SU-DHL-6 (cell line): Measurements from ENCODE around the gene AEBP1.

Source experiments
- H2AFZ ChIP-seq: fragments of 200-600 bp; sonication (generic); 2 replicates; pipeline ENCODE4 v1.6.1; 2014; ENCODE audit warnings: low read depth, mild to moderate bottlenecking, moderate library complexity, mixed read lengths, antibody characterized with exemption, low read length; ENCODE audit not compliant: severe bottlenecking
- H3F3A ChIP-seq: fragments of 200-600 bp; shearing (Covaris generic); 2 replicates; pipeline ENCODE4 v1.6.0; 2016; ENCODE audit warnings: antibody characterized with exemption, mild to moderate bottlenecking; ENCODE audit not compliant: insufficient read depth
- H3K27ac ChIP-seq: fragments of 200-600 bp; sonication (generic); 2 replicates; pipeline ENCODE4 v1.5.1; 2016; ENCODE audit warnings: low read depth, mild to moderate bottlenecking, low read length, moderate library complexity, mixed read lengths
- H3K27me3 ChIP-seq: fragments of 200-600 bp; sonication (generic), shearing (Covaris generic); 2 replicates; pipeline ENCODE4 v1.6.0; 2014; ENCODE audit warnings: mild to moderate bottlenecking, low read length
- H3K36me3 ChIP-seq: fragments of 200-600 bp; sonication (generic); 2 replicates; pipeline ENCODE4 v1.6.1; 2014; ENCODE audit warnings: mild to moderate bottlenecking, low read length, mixed read lengths
- H3K4me2 ChIP-seq: fragments of 300-600, 200-600 bp; shearing (Covaris generic), sonication (generic); 2 replicates; pipeline ENCODE4 v1.6.0; 2014; ENCODE audit warnings: low read length, low read depth, mild to moderate bottlenecking; ENCODE audit not compliant: poor library complexity, severe bottlenecking
- H3K4me3 ChIP-seq: fragments of 200-600 bp; sonication (generic); 2 replicates; pipeline ENCODE4 v1.5.1; 2014; ENCODE audit warnings: antibody characterized with exemption, low read length, mild to moderate bottlenecking, mixed read lengths; ENCODE audit not compliant: insufficient read depth, poor library complexity, severe bottlenecking
- H3K79me2 ChIP-seq: fragments of 200-600 bp; sonication (generic); 2 replicates; pipeline ENCODE4 v1.6.1; 2014; ENCODE audit warnings: mild to moderate bottlenecking, low read length, moderate library complexity; ENCODE audit not compliant: insufficient read depth
- H3K9ac ChIP-seq: fragments of 200-600 bp; sonication (generic); 2 replicates; pipeline ENCODE4 v1.7.0; 2014; ENCODE audit warnings: mild to moderate bottlenecking, low read length
- H3K9me2 ChIP-seq: fragments of 200-600 bp; sonication (generic); replicated peaks from 2 replicates; pipeline ENCODE4 v1.6.1; 2014; ENCODE audit warnings: low read length; ENCODE audit not compliant: insufficient read depth
- H3K9me3 ChIP-seq: fragments of 200-600 bp; sonication (generic); 2 replicates; pipeline ENCODE4 v1.6.1; 2014; ENCODE audit warnings: low read length, mixed read lengths; ENCODE audit not compliant: insufficient read depth
- H4K20me1 ChIP-seq: fragments of 200-600 bp; sonication (generic); 2 replicates; pipeline ENCODE4 v1.6.1; 2014; ENCODE audit warnings: low read depth, mild to moderate bottlenecking, antibody characterized with exemption, low read length, moderate library complexity, mixed read lengths
- EZH2phosphoT487 ChIP-seq: fragments of 200-600 bp; sonication (generic), shearing (Covaris generic); conservative IDR thresholded peaks from 2 replicates; pipeline ENCODE4 v1.6.1; 2018; ENCODE audit warnings: mild to moderate bottlenecking, antibody characterized with exemption, low read length, moderate library complexity, mixed read lengths
- TF ChIP-seq, protein P1 (sequence below): fragments of 200-600 bp; sonication (generic); IDR thresholded peaks from one replicate; pipeline ENCODE4 v1.5.1; 2017; ENCODE audit warnings: antibody characterized with exemption, mild to moderate bottlenecking, low read length, moderate library complexity; ENCODE audit not compliant: insufficient read depth, poor library complexity, severe bottlenecking

The AEBP1 gene

DNA sequence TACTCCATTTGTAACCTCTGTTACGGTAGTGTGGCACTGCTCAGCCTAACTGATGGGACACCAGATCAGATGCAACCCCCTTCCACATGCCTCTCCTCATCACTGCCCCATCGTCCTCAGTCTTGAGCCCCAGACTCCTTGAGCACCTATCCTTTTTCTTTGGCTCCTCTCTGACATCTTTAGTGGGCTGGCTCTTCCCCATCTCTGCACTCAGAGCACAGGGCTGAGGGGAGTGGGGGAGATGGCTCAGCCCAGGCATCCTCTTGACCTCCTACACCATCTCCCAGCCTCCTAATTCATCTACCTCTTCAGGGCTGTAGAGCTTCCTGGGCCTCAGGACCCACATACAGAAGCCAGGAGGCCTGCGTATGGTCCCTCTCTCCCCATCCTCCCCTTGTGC is 20.3 kb upstream of the AEBP1 start:
- Histone ChIP-seq H3K36me3 (no peaks in the 10 kb centered on the region), H3K9ac (0 out of 2 replicates have a peak overlapping the region, but pooled peaks have one; percentile 1), H3K9me2 (no peaks in the 10 kb centered on the region), H3K27me3 (no peaks in the 10 kb centered on the region), H3K27ac (no peak overlapping the region), H2AFZ (no peak overlapping the region), H3F3A (peaks cover 14% of the 10 kb centered on the region), H4K20me1 (no peaks in the 10 kb centered on the region), H3K4me2 (no peak overlapping the region), H3K4me3 (no peak overlapping the region), H3K79me2 (peaks cover 9% of the 10 kb centered on the region; the same call in 1 of the 2 replicates), H3K9me3 (no peaks in the 10 kb centered on the region)
- no peak for TF ChIP-seq EZH2phosphoT487
- TF ChIP-seq, protein P1, sequence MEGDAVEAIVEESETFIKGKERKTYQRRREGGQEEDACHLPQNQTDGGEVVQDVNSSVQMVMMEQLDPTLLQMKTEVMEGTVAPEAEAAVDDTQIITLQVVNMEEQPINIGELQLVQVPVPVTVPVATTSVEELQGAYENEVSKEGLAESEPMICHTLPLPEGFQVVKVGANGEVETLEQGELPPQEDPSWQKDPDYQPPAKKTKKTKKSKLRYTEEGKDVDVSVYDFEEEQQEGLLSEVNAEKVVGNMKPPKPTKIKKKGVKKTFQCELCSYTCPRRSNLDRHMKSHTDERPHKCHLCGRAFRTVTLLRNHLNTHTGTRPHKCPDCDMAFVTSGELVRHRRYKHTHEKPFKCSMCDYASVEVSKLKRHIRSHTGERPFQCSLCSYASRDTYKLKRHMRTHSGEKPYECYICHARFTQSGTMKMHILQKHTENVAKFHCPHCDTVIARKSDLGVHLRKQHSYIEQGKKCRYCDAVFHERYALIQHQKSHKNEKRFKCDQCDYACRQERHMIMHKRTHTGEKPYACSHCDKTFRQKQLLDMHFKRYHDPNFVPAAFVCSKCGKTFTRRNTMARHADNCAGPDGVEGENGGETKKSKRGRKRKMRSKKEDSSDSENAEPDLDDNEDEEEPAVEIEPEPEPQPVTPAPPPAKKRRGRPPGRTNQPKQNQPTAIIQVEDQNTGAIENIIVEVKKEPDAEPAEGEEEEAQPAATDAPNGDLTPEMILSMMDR: no peak

- H3K9me2 ChIP-seq: no peaks in the 10 kb centered on the region
- H2AFZ ChIP-seq: no peak overlapping the region
- H3K79me2 ChIP-seq: peaks cover 9% of the 10 kb centered on the region; the same call in 1 of the 2 replicates
- no peaks in the 10 kb centered on the region for H3K36me3 ChIP-seq
- H3F3A ChIP-seq: peaks cover 14% of the 10 kb centered on the region
- TF ChIP-seq, protein P1: no peak
- TF ChIP-seq EZH2phosphoT487: no peak
- H3K27ac ChIP-seq: no peak overlapping the region
- no peaks in the 10 kb centered on the region for H3K9me3 ChIP-seq
- no peak overlapping the region for H3K9ac ChIP-seq
- no peak overlapping the region for H3K4me2 ChIP-seq
- no peaks in the 10 kb centered on the region for H3K27me3 ChIP-seq
- no peak overlapping the region for H3K4me3 ChIP-seq
- H4K20me1 ChIP-seq: no peaks in the 10 kb centered on the region
These were observed 19.4 kb upstream of the AEBP1 start for GRCh38 chr7:44084701-44085100.

GRCh38 chr7:44085546-44085945 is 18.6 kb upstream of the AEBP1 start:
- H3K9me2 ChIP-seq: no peaks in the 10 kb centered on the region
- no peaks in the 10 kb centered on the region for H3K27me3 ChIP-seq
- H3K9ac ChIP-seq: no peak overlapping the region
- H3K36me3 ChIP-seq: no peaks in the 10 kb centered on the region
- no peaks in the 10 kb centered on the region for H3K9me3 ChIP-seq
- H3K4me3 ChIP-seq: no peak overlapping the region
- H2AFZ ChIP-seq: no peak overlapping the region
- TF ChIP-seq, protein P1: peak; percentile 39
- TF ChIP-seq EZH2phosphoT487: no peak
- H3F3A ChIP-seq: peaks cover 14% of the 10 kb centered on the region
- no peak overlapping the region for H3K27ac ChIP-seq
- no peaks in the 10 kb centered on the region for H4K20me1 ChIP-seq
- peaks cover 9% of the 10 kb centered on the region; the same call in 1 of the 2 replicates for H3K79me2 ChIP-seq
- no peak overlapping the region for H3K4me2 ChIP-seq
